MM.1S (cell line): ENCODE results near the gene LYPD1.

Source experiments
- DNase-seq: peaks from one replicate; pipeline ENCODE4 v3.0.0-alpha.2; 2015
- H2AFZ ChIP-seq: fragments of 300-600 bp; sonication (generic); 2 replicates; pipeline ENCODE4 v1.6.0; 2016; ENCODE audit warnings: antibody characterized with exemption, low read length
- H3F3A ChIP-seq: fragments of 300-600 bp; sonication (generic); 2 replicates; pipeline ENCODE4 v1.6.1; 2016; ENCODE audit warnings: mild to moderate bottlenecking, antibody characterized with exemption, low read length, moderate library complexity, mixed read lengths; ENCODE audit not compliant: insufficient read depth
- H3K27ac ChIP-seq: fragments of 300-600 bp; sonication (generic); 2 replicates; pipeline ENCODE4 v1.5.1; 2016; ENCODE audit warnings: mild to moderate bottlenecking, low read length
- H3K27me3 ChIP-seq: fragments of 300-600 bp; sonication (generic); replicated peaks from 2 replicates; pipeline ENCODE4 v1.6.0; 2016; ENCODE audit warnings: low read length; ENCODE audit not compliant: insufficient read depth
- H3K36me3 ChIP-seq: fragments of 300-600 bp; sonication (generic); replicated peaks from 2 replicates; pipeline ENCODE4 v1.6.1; 2016; ENCODE audit warnings: mild to moderate bottlenecking, low read length, mixed read lengths; ENCODE audit not compliant: insufficient read depth
- H3K4me1 ChIP-seq: fragments of 300-600 bp; sonication (generic); 2 replicates; pipeline ENCODE4 v1.6.1; 2016; ENCODE audit warnings: low read length, mixed read lengths
- H3K4me2 ChIP-seq: fragments of 300-600 bp; sonication (generic); 2 replicates; pipeline ENCODE4 v1.6.0; 2016; ENCODE audit warnings: low read depth, low read length
- H3K4me3 ChIP-seq: fragments of 300-600 bp; sonication (generic); 2 replicates; pipeline ENCODE4 v1.5.1; 2016; ENCODE audit warnings: low read length, mixed read lengths
- H3K79me2 ChIP-seq: fragments of 300-600 bp; sonication (generic); 2 replicates; pipeline ENCODE4 v1.6.1; 2016; ENCODE audit warnings: mixed run types, low read length, mixed read lengths
- H3K9ac ChIP-seq: fragments of 300-600 bp; sonication (generic); 2 replicates; pipeline ENCODE4 v1.6.1; 2016; ENCODE audit warnings: low read length, mixed read lengths
- H3K9me2 ChIP-seq: fragments of 300-600 bp; sonication (generic); replicated peaks from 2 replicates; pipeline ENCODE4 v1.6.1; 2016; ENCODE audit warnings: mild to moderate bottlenecking, low read length, mixed read lengths; ENCODE audit not compliant: insufficient read depth
- H3K9me3 ChIP-seq: fragments of 300-600 bp; sonication (generic); replicated peaks from 2 replicates; pipeline ENCODE4 v1.6.1; 2016; ENCODE audit warnings: mild to moderate bottlenecking, low read length, mixed read lengths; ENCODE audit not compliant: insufficient read depth
- H4K20me1 ChIP-seq: fragments of 300-600 bp; sonication (generic); 2 replicates; pipeline ENCODE4 v1.6.1; 2016; ENCODE audit warnings: mild to moderate bottlenecking, low read length, moderate library complexity, mixed read lengths; ENCODE audit not compliant: insufficient read depth
- EZH2 ChIP-seq: fragments of 300-600 bp; sonication (generic); optimal IDR thresholded peaks from 2 replicates; pipeline ENCODE3; 2017; ENCODE audit warnings: low read depth, mild to moderate bottlenecking, antibody characterized with exemption, low read length, mixed read lengths
- EZH2phosphoT487 ChIP-seq: fragments of 300-600 bp; sonication (generic); IDR thresholded peaks from 2 replicates; pipeline ENCODE4 v1.6.1; 2018; ENCODE audit warnings: antibody characterized with exemption, low read length
- TF ChIP-seq, protein P1 (sequence below): fragments of 300-600 bp; sonication (generic); IDR thresholded peaks from 2 replicates; pipeline ENCODE4 v1.5.1; 2016; ENCODE audit warnings: antibody characterized with exemption, low read length, mixed read lengths

LYPD1 gene

DNA sequence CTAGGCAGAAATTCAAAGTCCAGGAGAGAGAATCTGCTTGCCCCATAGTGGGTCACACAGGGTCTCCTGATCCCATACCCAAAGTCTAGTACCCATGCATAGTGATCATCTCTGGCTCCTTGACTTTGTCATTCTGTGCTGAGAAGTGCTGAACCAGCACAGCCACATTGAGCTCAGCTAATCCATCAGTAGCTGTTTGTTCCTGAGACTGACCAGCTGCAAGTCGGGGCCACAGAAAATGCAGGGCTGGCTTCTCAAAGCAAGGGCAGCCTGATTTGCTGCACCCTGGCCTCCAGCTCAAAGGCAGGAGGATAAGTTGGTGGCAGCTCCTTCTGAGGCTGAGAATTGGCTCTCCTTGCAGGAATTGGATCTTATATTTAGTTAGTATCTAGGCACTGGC lies 72.2 kb downstream of the LYPD1 start:
- TF ChIP-seq EZH2: no peak
- no peak for TF ChIP-seq EZH2phosphoT487
- TF ChIP-seq, protein P1, sequence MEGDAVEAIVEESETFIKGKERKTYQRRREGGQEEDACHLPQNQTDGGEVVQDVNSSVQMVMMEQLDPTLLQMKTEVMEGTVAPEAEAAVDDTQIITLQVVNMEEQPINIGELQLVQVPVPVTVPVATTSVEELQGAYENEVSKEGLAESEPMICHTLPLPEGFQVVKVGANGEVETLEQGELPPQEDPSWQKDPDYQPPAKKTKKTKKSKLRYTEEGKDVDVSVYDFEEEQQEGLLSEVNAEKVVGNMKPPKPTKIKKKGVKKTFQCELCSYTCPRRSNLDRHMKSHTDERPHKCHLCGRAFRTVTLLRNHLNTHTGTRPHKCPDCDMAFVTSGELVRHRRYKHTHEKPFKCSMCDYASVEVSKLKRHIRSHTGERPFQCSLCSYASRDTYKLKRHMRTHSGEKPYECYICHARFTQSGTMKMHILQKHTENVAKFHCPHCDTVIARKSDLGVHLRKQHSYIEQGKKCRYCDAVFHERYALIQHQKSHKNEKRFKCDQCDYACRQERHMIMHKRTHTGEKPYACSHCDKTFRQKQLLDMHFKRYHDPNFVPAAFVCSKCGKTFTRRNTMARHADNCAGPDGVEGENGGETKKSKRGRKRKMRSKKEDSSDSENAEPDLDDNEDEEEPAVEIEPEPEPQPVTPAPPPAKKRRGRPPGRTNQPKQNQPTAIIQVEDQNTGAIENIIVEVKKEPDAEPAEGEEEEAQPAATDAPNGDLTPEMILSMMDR: no peak
- Histone ChIP-seq H3K9me2 (no peaks in the 10 kb centered on the region), H3K4me2 (no peak overlapping the region)

DNA sequence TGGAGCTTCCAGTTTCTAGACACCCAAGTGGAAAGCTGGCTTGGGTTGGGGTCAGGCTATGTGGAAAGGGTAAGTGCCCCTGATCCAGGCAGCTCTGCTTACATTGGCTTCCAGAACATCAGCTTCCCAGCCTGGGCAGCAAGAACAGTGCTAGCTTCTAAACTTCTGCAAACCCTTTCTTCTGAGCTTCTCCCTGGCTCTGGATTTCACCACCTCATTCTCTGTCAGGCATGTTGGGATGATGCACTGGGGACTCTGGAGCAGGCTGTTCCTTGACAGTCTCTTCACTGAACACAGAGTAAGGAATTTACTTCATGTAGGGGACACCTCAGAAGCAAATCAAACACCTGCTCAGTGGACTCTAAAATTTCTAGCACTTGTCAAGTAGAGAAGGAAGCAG lies 72.8 kb downstream of the LYPD1 start:
- no peaks in the 10 kb centered on the region for H3K79me2 ChIP-seq
- no peaks in the 10 kb centered on the region for H4K20me1 ChIP-seq
- H3K4me3 ChIP-seq: no peak overlapping the region
- H3K27ac ChIP-seq: no peak overlapping the region
- no peaks in the 10 kb centered on the region for H3F3A ChIP-seq
- H3K36me3 ChIP-seq: no peaks in the 10 kb centered on the region
- no peak overlapping the region for H2AFZ ChIP-seq
- no peaks in the 10 kb centered on the region for H3K9me2 ChIP-seq
- H3K9ac ChIP-seq: no peak overlapping the region
- H3K9me3 ChIP-seq: no peaks in the 10 kb centered on the region
- H3K4me2 ChIP-seq: no peak overlapping the region
- TF ChIP-seq EZH2 (no peak), EZH2phosphoT487 (no peak)
- TF ChIP-seq, protein P1: no peak
- no peaks in the 10 kb centered on the region for H3K27me3 ChIP-seq
- no peaks in the 10 kb centered on the region for H3K4me1 ChIP-seq
- DNase-seq: no peak

More for the DNA sequence above, 72.2 kb downstream of the LYPD1 start:
- Histone ChIP-seq H3K36me3 (no peaks in the 10 kb centered on the region), H3K4me3 (no peak overlapping the region), H2AFZ (no peak overlapping the region), H3K79me2 (no peaks in the 10 kb centered on the region), H3K27me3 (no peaks in the 10 kb centered on the region), H3K27ac (no peak overlapping the region), H4K20me1 (no peaks in the 10 kb centered on the region), H3K4me1 (no peaks in the 10 kb centered on the region), H3K9ac (no peak overlapping the region), H3K9me3 (no peaks in the 10 kb centered on the region), H3F3A (no peaks in the 10 kb centered on the region)
- DNase-seq: no peak

DNA sequence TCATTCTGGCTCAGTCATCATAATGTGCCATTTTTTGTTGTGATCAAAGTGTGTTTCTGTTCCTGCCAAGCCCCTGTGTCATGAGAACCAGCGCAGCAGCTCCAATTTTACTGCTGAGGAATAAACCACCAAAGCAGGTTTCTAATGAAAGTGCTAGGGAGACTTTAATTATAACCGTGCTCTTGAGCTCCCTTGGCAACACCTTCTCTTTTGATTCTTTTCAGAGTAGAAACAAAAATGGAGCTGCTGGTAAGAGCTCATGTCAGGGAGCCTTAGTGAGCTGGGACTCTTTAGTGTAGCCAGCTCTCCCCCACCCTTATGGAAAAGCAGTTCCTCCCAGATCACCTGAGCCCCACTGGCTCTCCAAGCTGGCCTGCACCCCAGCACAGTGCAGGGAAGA lies 74.3 kb downstream of the LYPD1 start:
- Histone ChIP-seq H3K27ac (no peak overlapping the region), H3K9me2 (no peaks in the 10 kb centered on the region), H3K27me3 (no peaks in the 10 kb centered on the region), H3F3A (no peaks in the 10 kb centered on the region), H3K9me3 (no peaks in the 10 kb centered on the region), H3K79me2 (no peaks in the 10 kb centered on the region), H3K4me2 (no peak overlapping the region), H4K20me1 (no peaks in the 10 kb centered on the region), H2AFZ (no peak overlapping the region), H3K36me3 (no peaks in the 10 kb centered on the region), H3K9ac (no peak overlapping the region), H3K4me1 (no peaks in the 10 kb centered on the region), H3K4me3 (no peak overlapping the region)
- TF ChIP-seq, protein P1: no peak
- DNase-seq: no peak

DNA sequence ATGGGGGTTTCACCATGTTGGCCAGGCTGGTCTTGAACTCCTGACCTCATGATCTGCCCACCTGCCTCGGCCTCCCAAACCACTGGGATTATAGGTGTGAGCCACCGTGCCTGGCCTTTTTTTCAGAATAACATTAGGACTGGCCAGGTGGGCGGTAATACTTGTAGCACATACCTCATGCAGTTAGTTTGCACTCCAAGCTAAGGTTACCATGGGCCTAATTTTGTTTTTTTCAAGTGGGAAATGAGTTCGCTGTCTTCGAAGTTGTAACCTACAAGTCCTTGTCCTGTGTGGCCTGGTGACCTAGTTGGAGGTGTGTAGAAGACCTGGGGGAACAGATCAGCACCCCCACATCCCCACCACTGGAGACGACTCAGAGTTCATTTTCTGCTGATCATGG lies 74.8 kb downstream of the LYPD1 start:
- Histone ChIP-seq H4K20me1 (no peaks in the 10 kb centered on the region), H3K9me2 (no peaks in the 10 kb centered on the region), H3K27ac (no peak overlapping the region), H3K9me3 (no peaks in the 10 kb centered on the region), H3K4me2 (no peak overlapping the region), H3K4me3 (no peak overlapping the region), H3K36me3 (no peaks in the 10 kb centered on the region), H3K9ac (no peak overlapping the region), H2AFZ (no peak overlapping the region), H3K79me2 (no peaks in the 10 kb centered on the region), H3K4me1 (no peaks in the 10 kb centered on the region), H3K27me3 (no peaks in the 10 kb centered on the region), H3F3A (no peaks in the 10 kb centered on the region)
- DNase-seq: no peak
- TF ChIP-seq EZH2 (no peak), EZH2phosphoT487 (no peak)
- TF ChIP-seq, protein P1: no peak
